Esophagus muscularis mucosa (tissue), 4 donors: ENCODE results near the gene TSPO.

Experiments
- EP300 ChIP-seq: sonication (generic); formaldehyde crosslinking; IDR thresholded peaks from one replicate; pipeline ENCODE4 v1.6.1; 2017; ENCODE audit warnings: antibody characterized with exemption
- POLR2A ChIP-seq: fragments of 450-650 bp; IDR thresholded peaks from one replicate; pipeline ENCODE4 v1.6.1; 2017; ENCODE audit warnings: antibody characterized with exemption, moderate library complexity, mild to moderate bottlenecking, low read depth
- TF ChIP-seq, protein P1 (sequence below), 3 experiments: fragments of 200-600 bp in 2 of 3; fragments of 450-650 bp in 1 of 3; sonication (generic) in 2 of 3; IDR thresholded peaks; one replicate each; pipeline ENCODE4 v1.5.1; 2017 to 2019; ENCODE audit warnings: antibody characterized with exemption in 3 of 3, mild to moderate bottlenecking in 2 of 3, moderate library complexity in 1 of 3

DNA sequence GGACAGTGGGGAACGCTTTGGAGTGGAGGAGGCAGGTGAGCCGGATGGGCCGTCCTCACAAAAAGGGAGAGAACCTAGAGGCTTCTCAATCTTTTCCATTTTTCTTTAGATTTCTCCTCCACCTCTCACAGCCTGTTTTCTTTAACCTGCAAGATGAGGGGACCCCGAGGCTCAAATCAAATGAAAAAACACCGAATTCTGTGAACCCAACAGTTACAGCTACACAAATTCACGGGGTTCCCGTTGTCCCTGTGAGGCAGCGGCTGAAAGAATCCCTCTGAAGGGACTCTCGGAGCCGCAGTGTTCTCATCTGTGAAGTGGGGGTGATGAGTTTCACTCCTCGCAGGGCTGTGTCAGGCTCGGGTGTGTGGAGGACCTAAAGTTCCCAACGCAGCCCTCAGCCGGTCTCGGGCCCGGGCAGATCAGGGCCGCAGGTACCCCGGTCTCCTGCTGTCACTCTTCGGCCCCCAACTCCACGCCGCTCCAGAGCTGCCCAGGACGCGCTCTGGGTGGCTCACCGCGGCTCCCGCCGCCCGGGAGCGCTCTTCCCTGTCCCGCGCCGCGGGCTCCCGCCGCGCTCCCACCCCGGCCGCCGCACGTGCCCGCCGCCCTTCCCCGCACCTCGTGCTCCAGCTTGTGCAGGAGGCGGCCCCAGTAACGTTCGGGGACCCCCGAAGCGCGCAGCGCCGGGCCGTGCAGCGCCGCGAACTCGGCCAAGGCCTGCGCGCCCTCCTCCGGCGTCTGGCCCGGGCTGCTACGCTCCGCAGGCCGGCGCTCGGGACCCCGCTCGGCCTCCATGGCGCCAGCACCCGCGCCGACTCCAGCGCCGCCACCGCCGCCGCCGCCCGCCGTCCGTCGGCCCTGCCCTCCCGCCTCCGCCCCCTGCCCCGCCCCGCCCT, 35.2 kb downstream of the TSPO start, which contains the start of gene TTLL12:
- TF ChIP-seq, protein P1, sequence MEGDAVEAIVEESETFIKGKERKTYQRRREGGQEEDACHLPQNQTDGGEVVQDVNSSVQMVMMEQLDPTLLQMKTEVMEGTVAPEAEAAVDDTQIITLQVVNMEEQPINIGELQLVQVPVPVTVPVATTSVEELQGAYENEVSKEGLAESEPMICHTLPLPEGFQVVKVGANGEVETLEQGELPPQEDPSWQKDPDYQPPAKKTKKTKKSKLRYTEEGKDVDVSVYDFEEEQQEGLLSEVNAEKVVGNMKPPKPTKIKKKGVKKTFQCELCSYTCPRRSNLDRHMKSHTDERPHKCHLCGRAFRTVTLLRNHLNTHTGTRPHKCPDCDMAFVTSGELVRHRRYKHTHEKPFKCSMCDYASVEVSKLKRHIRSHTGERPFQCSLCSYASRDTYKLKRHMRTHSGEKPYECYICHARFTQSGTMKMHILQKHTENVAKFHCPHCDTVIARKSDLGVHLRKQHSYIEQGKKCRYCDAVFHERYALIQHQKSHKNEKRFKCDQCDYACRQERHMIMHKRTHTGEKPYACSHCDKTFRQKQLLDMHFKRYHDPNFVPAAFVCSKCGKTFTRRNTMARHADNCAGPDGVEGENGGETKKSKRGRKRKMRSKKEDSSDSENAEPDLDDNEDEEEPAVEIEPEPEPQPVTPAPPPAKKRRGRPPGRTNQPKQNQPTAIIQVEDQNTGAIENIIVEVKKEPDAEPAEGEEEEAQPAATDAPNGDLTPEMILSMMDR (IDR thresholded peaks at IDR 0.05), result no peak
- TF ChIP-seq POLR2A (no peak), EP300 (no peak)
